HepG2 (cell line): ENCODE results near the gene PPP1CA. TPM values are rescaled to one million over a fixed set of nuclear protein-coding genes. Genes with fewer than 3 reads are reported as not detected.

Experiments used
- ATAC-seq: fragments of 200-7000 bp; cut with Tn5 transposase; 3 replicates; pipeline ENCODE4 v1.9.1; 2020; ENCODE audit warnings: mild to moderate bottlenecking, moderate library complexity
- BruUV-seq: library from RNA; stranded (reverse); fragments of 400-500 nt; replicated peaks from 2 replicates; lab custom pipeline; 2021; lab: Mats Ljungman, UMichigan
- CTCF ChIA-PET: fragments of 300-600 bp; formaldehyde crosslinking; extraction: SDS; loops from one replicate; lab custom pipeline; 2021; ENCODE audit warnings: low total read pairs, inconsistent platforms, low intra/inter-chr PET ratio; lab: Yijun Ruan, JAX
- POLR2A ChIA-PET: fragments of 350-600 bp; sonication (Branson Sonifier 250); formaldehyde crosslinking; loops from one replicate; lab custom pipeline; 2020; ENCODE audit warnings: antibody characterized with exemption, inconsistent platforms; lab: Yijun Ruan, JAX
- DNase-seq: peaks from one replicate; pipeline ENCODE4 v3.0.0-alpha.2; 2015; ENCODE audit warnings: low spot score
- FAIRE-seq: peaks from 3 replicates; lab custom pipeline; 2011; peaks lifted over from hg19 to GRCh38; lab: Jason Lieb, UNC
- H2AFZ ChIP-seq: one replicate; pipeline ENCODE4 v1.6.1; 2011; ENCODE audit warnings: low read length, inconsistent platforms
- H3K27ac ChIP-seq: fragments of 300-600 bp; 3 replicates; pipeline ENCODE4 v1.8.0; 2011; ENCODE audit warnings: mixed run types, mild to moderate bottlenecking, mixed read lengths, low read length, inconsistent platforms; ENCODE audit not compliant: insufficient read depth; ENCODE audit errors: extremely low read length
- H3K27me3 ChIP-seq, 2 experiments: fragments of 200-600 bp in 1 of 2; 2 replicates in 1 of 2; 3 replicates in 1 of 2; pipeline versions ENCODE4 v1.6.0 to v1.8.0; 2011; ENCODE audit warnings: low read length in 2 of 2, mild to moderate bottlenecking in 2 of 2, moderate library complexity in 2 of 2, inconsistent platforms in 1 of 2; ENCODE audit not compliant: insufficient read depth in 2 of 2, control insufficient read depth in 1 of 2
- H3K36me3 ChIP-seq, 2 experiments: fragments of 200-600 bp in 1 of 2; replicated peaks in 1 of 2; 2 replicates in 1 of 2; 3 replicates in 1 of 2; pipeline versions ENCODE4 v1.5.1 to v1.8.0; 2011; ENCODE audit warnings: low read length in 2 of 2, inconsistent platforms in 1 of 2; ENCODE audit not compliant: insufficient read depth in 2 of 2, control insufficient read depth in 1 of 2
- H3K4me1 ChIP-seq: 2 replicates; pipeline ENCODE4 v1.5.1; 2012; ENCODE audit warnings: low read length, inconsistent platforms; ENCODE audit not compliant: insufficient read depth
- H3K4me2 ChIP-seq: 2 replicates; pipeline ENCODE4 v1.6.0; 2011; ENCODE audit warnings: low read depth, low read length, inconsistent platforms
- H3K4me3 ChIP-seq, 3 experiments: fragments of 200-600 bp in 1 of 3; sonication (generic), shearing (Covaris generic) in 1 of 3; replicated peaks in 1 of 3; 2 replicates each; pipeline ENCODE4 v1.5.1; 2011 to 2016; ENCODE audit warnings: low read length in 3 of 3, inconsistent platforms in 2 of 3, low read depth in 2 of 3, mild to moderate bottlenecking in 2 of 3, control low read depth in 1 of 3, mixed read lengths in 1 of 3; ENCODE audit not compliant: insufficient read depth in 1 of 3
- H3K79me2 ChIP-seq: one replicate; pipeline ENCODE4 v1.6.1; 2011; ENCODE audit warnings: low read length, inconsistent platforms; ENCODE audit not compliant: insufficient read depth
- H3K9ac ChIP-seq: 2 replicates; pipeline ENCODE4 v1.6.0; 2011; ENCODE audit warnings: mild to moderate bottlenecking, low read depth, low read length, inconsistent platforms; ENCODE audit not compliant: insufficient read depth
- H3K9me3 ChIP-seq: 2 replicates; pipeline ENCODE4 v1.5.1; 2012; ENCODE audit warnings: mild to moderate bottlenecking, low read length
- H4K20me1 ChIP-seq: 2 replicates; pipeline ENCODE4 v1.6.0; 2011; ENCODE audit warnings: inconsistent platforms, mild to moderate bottlenecking, low read length, moderate library complexity; ENCODE audit not compliant: insufficient read depth
- BRD4 ChIP-seq: sonication (generic); formaldehyde crosslinking; IDR thresholded peaks from 2 replicates; pipeline ENCODE4 v1.4.0; 2020; ENCODE audit warnings: missing genetic modification reagents
- EHMT2 ChIP-seq: fragments of 200-600 bp; sonication (generic); IDR thresholded peaks from 2 replicates; pipeline ENCODE4 v1.7.0; 2017; ENCODE audit warnings: antibody characterized with exemption, low read depth, low read length, borderline replicate concordance
- KLF12 ChIP-seq: sonication (generic); formaldehyde crosslinking; IDR thresholded peaks from 2 replicates; pipeline ENCODE4 v1.4.0; 2020; ENCODE audit warnings: missing genetic modification reagents, borderline replicate concordance
- MLLT10 ChIP-seq: sonication (generic); formaldehyde crosslinking; IDR thresholded peaks from 2 replicates; pipeline ENCODE4 v1.4.0; 2020; ENCODE audit warnings: missing genetic modification reagents
- MTERF4 ChIP-seq: sonication (generic); formaldehyde crosslinking; IDR thresholded peaks from 2 replicates; pipeline ENCODE4 v1.8.0; 2023; ENCODE audit warnings: mild to moderate bottlenecking, missing genetic modification reagents
- MTF1 ChIP-seq: sonication (generic); formaldehyde crosslinking; IDR thresholded peaks from 2 replicates; pipeline ENCODE4 v1.5.0; 2020; ENCODE audit warnings: missing genetic modification reagents
- NFIB ChIP-seq: sonication (generic); formaldehyde crosslinking; IDR thresholded peaks from 2 replicates; pipeline ENCODE4 v1.9.0; 2021; ENCODE audit warnings: missing genetic modification reagents, mild to moderate bottlenecking, borderline replicate concordance
- PATZ1 ChIP-seq: sonication (generic); formaldehyde crosslinking; IDR thresholded peaks from 2 replicates; pipeline ENCODE4 v1.4.0; 2020; ENCODE audit warnings: missing genetic modification reagents
- PLSCR1 ChIP-seq: sonication (generic); formaldehyde crosslinking; IDR thresholded peaks from 2 replicates; pipeline ENCODE4 v1.5.0; 2020; ENCODE audit warnings: missing genetic modification reagents, mild to moderate bottlenecking, borderline replicate concordance
- POGZ ChIP-seq: sonication (generic); formaldehyde crosslinking; IDR thresholded peaks from 2 replicates; pipeline ENCODE4 v1.4.0; 2020; ENCODE audit warnings: mild to moderate bottlenecking, missing genetic modification reagents
- SNAPC5 ChIP-seq: sonication (generic); formaldehyde crosslinking; IDR thresholded peaks from 2 replicates; pipeline ENCODE4 v1.8.1; 2023; ENCODE audit warnings: mild to moderate bottlenecking, missing genetic modification reagents, borderline replicate concordance
- TARDBP ChIP-seq: sonication (generic); formaldehyde crosslinking; IDR thresholded peaks from 2 replicates; pipeline ENCODE4 v1.8.0; 2022; ENCODE audit warnings: mild to moderate bottlenecking, missing genetic modification reagents
- XBP1 ChIP-seq: sonication (generic); formaldehyde crosslinking; IDR thresholded peaks from 2 replicates; pipeline ENCODE4 v1.5.0; 2020; ENCODE audit warnings: missing genetic modification reagents
- ZBTB39 ChIP-seq: sonication (generic); formaldehyde crosslinking; IDR thresholded peaks from 2 replicates; pipeline ENCODE4 v1.5.0; 2020; ENCODE audit warnings: missing genetic modification reagents
- ZNF234 ChIP-seq: sonication (generic); formaldehyde crosslinking; conservative IDR thresholded peaks from 2 replicates; pipeline ENCODE4 v1.5.1; 2020; ENCODE audit warnings: mild to moderate bottlenecking, missing genetic modification reagents
- ZNF883 ChIP-seq: sonication (generic); formaldehyde crosslinking; IDR thresholded peaks from 2 replicates; pipeline ENCODE4 v1.5.1; 2020; ENCODE audit warnings: mild to moderate bottlenecking, missing genetic modification reagents; ENCODE audit errors: not compliant biosample characterization
- WGBS: methylation state at CpG from one replicate; pipeline ENCODE4 v1.1.6; 2017; ENCODE audit warnings: low lambda C conversion rate; 5-methylcytosine and 5-hydroxymethylcytosine counted together
- in situ Hi-C: cut with HindIII; loops from 2 replicates; pipeline ENCODE4 v1.10.0; 2017; ENCODE audit warnings: low pct_unique_long_range_greater_than_20kb; ENCODE audit not compliant: extremely low pct_ligation_motif_present
- intact Hi-C: fragments of 100-400 bp; cut with micrococcal nuclease; formaldehyde crosslinking; loops from one replicate; pipeline ENCODE4 v1.10.0; 2022; ENCODE audit not compliant: unreplicated experiment
- polyA plus RNA-seq, 8 experiments: library from polyadenylated mRNA; depleted of rRNA in 3 of 8; stranded (reverse) in 7 of 8; unstranded in 1 of 8; fragments of >200 nt; fragmentation: Illumina TruSeq in 4 of 8; extraction: Trizol in 4 of 8; gene quantifications; 2 replicates each; pipeline versions ENCODE4 v1.2.1 to v1.2.3, GENCODE V29; 2011 to 2016; ENCODE audit warnings: low read depth in 4 of 8, missing spikeins in 1 of 8, mixed read lengths in 1 of 8; ENCODE audit not compliant: insufficient read depth in 1 of 8
- total RNA-seq, 5 experiments: library from RNA; depleted of rRNA; stranded (reverse); fragments of >200 nt; fragmentation: Illumina TruSeq; extraction: Trizol; gene quantifications; 2 replicates each; pipeline ENCODE4 v1.2.3, GENCODE V29; 2016; ENCODE audit warnings: low read depth in 1 of 5

Gene PPP1CA
- total and polyA plus RNA-seq, 2 of the 13 experiments (the other 11 are each of a cell fraction or from before 2014, with no cell fraction given): 149 to 170 TPM

GRCh38 chr11:67416416-67417335, 15.0 kb upstream of the PPP1CA start:
- H3K4me2 ChIP-seq: peak overlapping the region; percentile 64
- H3K9me3 ChIP-seq: no peaks in the 10 kb centered on the region
- H3K27ac ChIP-seq: no peak overlapping the region
- DNase-seq (peak; percentile 64), FAIRE-seq (no peak), ATAC-seq (no peak)
- CTCF ChIA-PET: no interaction called here
- no peak overlapping the region for H3K9ac ChIP-seq
- intact Hi-C loops: no loop called here
- H3K79me2 ChIP-seq: no peaks in the 10 kb centered on the region
- no peak overlapping the region for H2AFZ ChIP-seq
- no peaks in the 10 kb centered on the region for H4K20me1 ChIP-seq
- H3K27me3 ChIP-seq: peaks cover 11 to 64% of the 10 kb centered on the region in 2 experiments; a peak in 4 of 5 replicates
- peak overlapping the region in 1 of 3 experiments; percentile 11; a peak in 1 of 6 replicates for H3K4me3 ChIP-seq
- WGBS: 8% methylated on average over 12 of the region's 21 CpGs
- BruUV-seq: no TSS peak
- H3K4me1 ChIP-seq: peaks cover 65% of the 10 kb centered on the region
- POLR2A ChIA-PET: interaction anchor here (0.9 to 7.4 kb wide), 3 partner anchors 11 to 25 kb away, joined by 4 to 78 read pairs (median 6); partner anchors contain the start of genes PPP1CA, RAD9A, RPS6KB2 and TBC1D10C
- no peaks in the 10 kb centered on the region for H3K36me3 ChIP-seq
- in situ Hi-C loops: no loop called here
- TF ChIP-seq TARDBP (CRISPR knock-in tag) (no peak), ZBTB39 (CRISPR knock-in tag) (no peak), SNAPC5 (CRISPR knock-in tag) (no peak), POGZ (CRISPR knock-in tag) (no peak), MTF1 (CRISPR knock-in tag) (no peak), ZNF883 (no peak), MLLT10 (CRISPR knock-in tag) (no peak), EHMT2 (no peak), ZNF234 (CRISPR knock-in tag) (no peak), KLF12 (CRISPR knock-in tag) (no peak), BRD4 (no peak), PATZ1 (CRISPR knock-in tag) (peak; percentile 53), XBP1 (no peak), NFIB (CRISPR knock-in tag) (0 out of 2 replicates have a peak, but pooled peaks have one; percentile 55), PLSCR1 (CRISPR knock-in tag) (no peak), MTERF4 (CRISPR knock-in tag) (no peak)
